ENCODE results near the gene NDUFV1. TPM values are rescaled to one million over a fixed set of nuclear protein-coding genes. Genes with fewer than 3 reads are reported as not detected.

NDUFV1 gene
- total and polyA plus RNA-seq, 9 of the 15 experiments (the other 6 are each of a cell fraction or from before 2014, with no cell fraction given): 10.8 to 423 (median 209) TPM

Small RNA genes within 50 kb of the gene (small RNA-seq; reads per million reads assigned to genes)
- not detected for gene AP003385.3

Other genes starting within 250 kb of the NDUFV1 start
Only the 7 nearest of the 20 such genes appear.
- gene CDK2AP2, start 98.8 kb upstream of the NDUFV1 start, total RNA-seq (2014; rRNA removed): 34.6 and 53.3 TPM in 2 replicates
- 5.4 and 7.5 TPM in 2 replicates for gene CDK2AP2, start 98.8 kb upstream of the NDUFV1 start, total RNA-seq (2014; rRNA removed; fragmentation: Illumina TruSeq; extraction: Trizol)
- gene CDK2AP2, start 98.8 kb upstream of the NDUFV1 start, total RNA-seq (2015; rRNA removed; fragmentation: Illumina TruSeq; extraction: Trizol): 21.7 and 22.1 TPM in 2 replicates
- 47.4 and 50.2 TPM in 2 replicates for gene CDK2AP2, start 98.8 kb upstream of the NDUFV1 start, total RNA-seq (2021)
- gene CDK2AP2, start 98.8 kb upstream of the NDUFV1 start, polyA plus RNA-seq (2011; rRNA removed): 11.4 and 28.8 TPM in 2 replicates
- gene CDK2AP2, start 98.8 kb upstream of the NDUFV1 start, polyA plus RNA-seq (2014; fragmentation: Illumina TruSeq; extraction: Trizol): 41.5 and 56.9 TPM in 2 replicates
- gene CDK2AP2, start 98.8 kb upstream of the NDUFV1 start, polyA plus RNA-seq (2014; fragmentation: Nextera tagmentation; extraction: Ambion mirVana): 1 to 10 TPM; 4.4 to 8.4 TPM
- gene CDK2AP2, start 98.8 kb upstream of the NDUFV1 start, polyA plus RNA-seq (2014; rRNA removed): 34.6 and 37.1 TPM in 2 replicates
- not detected in 2 replicates for gene CABP2, start 83.5 kb upstream of the NDUFV1 start, total RNA-seq (2014; rRNA removed)
- gene CABP2, start 83.5 kb upstream of the NDUFV1 start, total RNA-seq (2014; rRNA removed; fragmentation: Illumina TruSeq; extraction: Trizol): not detected in 2 replicates
- not detected in 2 replicates for gene CABP2, start 83.5 kb upstream of the NDUFV1 start, total RNA-seq (2015; rRNA removed; fragmentation: Illumina TruSeq; extraction: Trizol)
- gene CABP2, start 83.5 kb upstream of the NDUFV1 start, total RNA-seq (2021): not detected in 2 replicates
- not detected in 2 replicates for gene CABP2, start 83.5 kb upstream of the NDUFV1 start, polyA plus RNA-seq (2011; rRNA removed)
- gene CABP2, start 83.5 kb upstream of the NDUFV1 start, polyA plus RNA-seq (2014; fragmentation: Illumina TruSeq; extraction: Trizol): not detected in 2 replicates
- gene CABP2, start 83.5 kb upstream of the NDUFV1 start, polyA plus RNA-seq (2014; fragmentation: Nextera tagmentation; extraction: Ambion mirVana): not detected
- not detected in 2 replicates for gene CABP2, start 83.5 kb upstream of the NDUFV1 start, polyA plus RNA-seq (2014; rRNA removed)
- 2,150 and 3,084 TPM in 2 replicates for gene GSTP1, start 23.1 kb upstream of the NDUFV1 start, total RNA-seq (2014; rRNA removed)
- gene GSTP1, start 23.1 kb upstream of the NDUFV1 start, total RNA-seq (2014; rRNA removed; fragmentation: Illumina TruSeq; extraction: Trizol): 412 and 592 TPM in 2 replicates
- 1,399 and 1,422 TPM in 2 replicates for gene GSTP1, start 23.1 kb upstream of the NDUFV1 start, total RNA-seq (2015; rRNA removed; fragmentation: Illumina TruSeq; extraction: Trizol)
- gene GSTP1, start 23.1 kb upstream of the NDUFV1 start, total RNA-seq (2021): 1,400 and 1,492 TPM in 2 replicates
- 910 and 997 TPM in 2 replicates for gene GSTP1, start 23.1 kb upstream of the NDUFV1 start, polyA plus RNA-seq (2011; rRNA removed)
- gene GSTP1, start 23.1 kb upstream of the NDUFV1 start, polyA plus RNA-seq (2014; fragmentation: Illumina TruSeq; extraction: Trizol): 1,177 and 1,409 TPM in 2 replicates
- gene GSTP1, start 23.1 kb upstream of the NDUFV1 start, polyA plus RNA-seq (2014; fragmentation: Nextera tagmentation; extraction: Ambion mirVana): 1,000 to 10,000 TPM in 1 of 2 experiments, 100 to 1,000 TPM in 1; 739 to 1,204 TPM
- gene GSTP1, start 23.1 kb upstream of the NDUFV1 start, polyA plus RNA-seq (2014; rRNA removed): 1,679 and 1,695 TPM in 2 replicates
- 23.8 and 36.3 TPM in 2 replicates for gene NUDT8, start 23.0 kb downstream of the NDUFV1 start, total RNA-seq (2014; rRNA removed)
- 1.5 and 2.0 TPM in 2 replicates for gene NUDT8, start 23.0 kb downstream of the NDUFV1 start, total RNA-seq (2014; rRNA removed; fragmentation: Illumina TruSeq; extraction: Trizol)
- 6.2 and 6.6 TPM in 2 replicates for gene NUDT8, start 23.0 kb downstream of the NDUFV1 start, total RNA-seq (2015; rRNA removed; fragmentation: Illumina TruSeq; extraction: Trizol)
- gene NUDT8, start 23.0 kb downstream of the NDUFV1 start, total RNA-seq (2021): 26.7 and 27.8 TPM in 2 replicates
- gene NUDT8, start 23.0 kb downstream of the NDUFV1 start, polyA plus RNA-seq (2011; rRNA removed): 4.3 and 6.2 TPM in 2 replicates
- 5.0 and 14.0 TPM in 2 replicates for gene NUDT8, start 23.0 kb downstream of the NDUFV1 start, polyA plus RNA-seq (2014; fragmentation: Illumina TruSeq; extraction: Trizol)
- under 1 TPM; 0.23 to 0.85 TPM for gene NUDT8, start 23.0 kb downstream of the NDUFV1 start, polyA plus RNA-seq (2014; fragmentation: Nextera tagmentation; extraction: Ambion mirVana)
- gene NUDT8, start 23.0 kb downstream of the NDUFV1 start, polyA plus RNA-seq (2014; rRNA removed): 21.7 and 27.2 TPM in 2 replicates
- not detected in 2 replicates for gene TBX10, start 32.8 kb downstream of the NDUFV1 start, total RNA-seq (2014; rRNA removed)
- not detected in 2 replicates for gene TBX10, start 32.8 kb downstream of the NDUFV1 start, total RNA-seq (2014; rRNA removed; fragmentation: Illumina TruSeq; extraction: Trizol)
- gene TBX10, start 32.8 kb downstream of the NDUFV1 start, total RNA-seq (2015; rRNA removed; fragmentation: Illumina TruSeq; extraction: Trizol): not detected in 2 replicates
- not detected in 2 replicates for gene TBX10, start 32.8 kb downstream of the NDUFV1 start, total RNA-seq (2021)
- not detected in 2 replicates for gene TBX10, start 32.8 kb downstream of the NDUFV1 start, polyA plus RNA-seq (2011; rRNA removed)
- not detected in 2 replicates for gene TBX10, start 32.8 kb downstream of the NDUFV1 start, polyA plus RNA-seq (2014; fragmentation: Illumina TruSeq; extraction: Trizol)
- gene TBX10, start 32.8 kb downstream of the NDUFV1 start, polyA plus RNA-seq (2014; fragmentation: Nextera tagmentation; extraction: Ambion mirVana): not detected
- gene TBX10, start 32.8 kb downstream of the NDUFV1 start, polyA plus RNA-seq (2014; rRNA removed): not detected in 2 replicates
- not detected in 2 replicates for gene ACY3, start 43.8 kb downstream of the NDUFV1 start, total RNA-seq (2014; rRNA removed)
- not detected in 2 replicates for gene ACY3, start 43.8 kb downstream of the NDUFV1 start, total RNA-seq (2014; rRNA removed; fragmentation: Illumina TruSeq; extraction: Trizol)
- not detected in 2 replicates for gene ACY3, start 43.8 kb downstream of the NDUFV1 start, total RNA-seq (2015; rRNA removed; fragmentation: Illumina TruSeq; extraction: Trizol)
- gene ACY3, start 43.8 kb downstream of the NDUFV1 start, total RNA-seq (2021): not detected in 2 replicates
- gene ACY3, start 43.8 kb downstream of the NDUFV1 start, polyA plus RNA-seq (2011; rRNA removed): not detected in 2 replicates
- not detected in 2 replicates for gene ACY3, start 43.8 kb downstream of the NDUFV1 start, polyA plus RNA-seq (2014; fragmentation: Illumina TruSeq; extraction: Trizol)
- not detected for gene ACY3, start 43.8 kb downstream of the NDUFV1 start, polyA plus RNA-seq (2014; fragmentation: Nextera tagmentation; extraction: Ambion mirVana)
- gene ACY3, start 43.8 kb downstream of the NDUFV1 start, polyA plus RNA-seq (2014; rRNA removed): not detected in 2 replicates
- gene ALDH3B2, start 67.7 kb downstream of the NDUFV1 start, total RNA-seq (2014; rRNA removed): not detected in 2 replicates
- not detected in 2 replicates for gene ALDH3B2, start 67.7 kb downstream of the NDUFV1 start, total RNA-seq (2014; rRNA removed; fragmentation: Illumina TruSeq; extraction: Trizol)
- not detected in 2 replicates for gene ALDH3B2, start 67.7 kb downstream of the NDUFV1 start, total RNA-seq (2015; rRNA removed; fragmentation: Illumina TruSeq; extraction: Trizol)
- not detected in 2 replicates for gene ALDH3B2, start 67.7 kb downstream of the NDUFV1 start, total RNA-seq (2021)
- gene ALDH3B2, start 67.7 kb downstream of the NDUFV1 start, polyA plus RNA-seq (2011; rRNA removed): not detected in 2 replicates
- not detected in 2 replicates for gene ALDH3B2, start 67.7 kb downstream of the NDUFV1 start, polyA plus RNA-seq (2014; fragmentation: Illumina TruSeq; extraction: Trizol)
- not detected for gene ALDH3B2, start 67.7 kb downstream of the NDUFV1 start, polyA plus RNA-seq (2014; fragmentation: Nextera tagmentation; extraction: Ambion mirVana)
- gene ALDH3B2, start 67.7 kb downstream of the NDUFV1 start, polyA plus RNA-seq (2014; rRNA removed): not detected in 2 replicates